Gastrocnemius medialis (tissue), 4 donors: ENCODE measurements around the gene PRDM16. TPM values are rescaled to one million over a fixed set of nuclear protein-coding genes. Genes with fewer than 3 reads are reported as not detected.

Experiments
- ATAC-seq, 2 donors: fragments of 150-250 bp; one replicate each; pipeline ENCODE4 v1.9.1; 2016
- DNase-seq, 2 donors: peaks; one replicate each; pipeline ENCODE4 v3.0.0-alpha.2; 2019
- H3K27ac ChIP-seq, 4 donors: fragments of 200-600 bp; sonication (generic); 1 replicate in 1 of 4; 2 replicates in 3 of 4; pipeline ENCODE4 v1.5.1; 2016 to 2018; ENCODE audit warnings: mild to moderate bottlenecking in 2 of 4, moderate library complexity in 1 of 4
- H3K27me3 ChIP-seq, 3 donors: fragments of 200-600 bp; sonication (generic) in 2 of 3; 1 replicate in 1 of 3; 2 replicates in 2 of 3; pipeline versions ENCODE4 v1.5.1 to v1.6.0; 2016 to 2019; ENCODE audit warnings: mild to moderate bottlenecking in 1 of 3, moderate library complexity in 1 of 3
- H3K36me3 ChIP-seq, 2 donors: fragments of 200-600 bp; sonication (generic) in 1 of 2; one replicate each; pipeline ENCODE4 v1.5.1; 2017 to 2018
- H3K4me1 ChIP-seq, 2 donors: fragments of 200-600 bp; sonication (generic) in 1 of 2; one replicate each; pipeline ENCODE4 v1.5.1; 2016 to 2017; ENCODE audit warnings: mild to moderate bottlenecking in 2 of 2
- H3K4me3 ChIP-seq, 4 donors: fragments of 200-600 bp; sonication (generic) in 3 of 4; 1 replicate in 1 of 4; 2 replicates in 3 of 4; pipeline ENCODE4 v1.5.1; 2016 to 2019; ENCODE audit warnings: mild to moderate bottlenecking in 2 of 4
- H3K9me3 ChIP-seq, 3 donors: fragments of 200-600 bp; sonication (generic) in 2 of 3; 1 replicate in 1 of 3; 2 replicates in 2 of 3; pipeline ENCODE4 v1.5.1; 2016 to 2019
- POLR2A ChIP-seq, 2 donors: fragments of 450-650 bp; IDR thresholded peaks; one replicate each; pipeline ENCODE4 v1.6.1; 2017; ENCODE audit warnings: antibody characterized with exemption in 2 of 2, mild to moderate bottlenecking in 2 of 2, moderate library complexity in 2 of 2
- in situ Hi-C, 4 donors: fragments of 200-750 bp; cut with MboI; loops; one replicate each; pipeline versions ENCODE4 v1.15.0 to v1.8.0; 2017; ENCODE audit warnings: low sequenced_read_pairs in 4 of 4
- intact Hi-C: fragments of 100-400 bp; cut with DNase I; formaldehyde crosslinking; loops from one replicate; pipeline ENCODE4 v1.15.1; 2023; ENCODE audit warnings: low total_unique reads
- total RNA-seq, 4 donors: library from RNA; depleted of rRNA; stranded (reverse); fragments of >200 nt; gene quantifications; one replicate each; pipeline versions ENCODE4 v1.1.0 to v1.2.3, GENCODE V29; 2016
- TF ChIP-seq, protein P1 (sequence below), 5 experiments: fragments of 450-650 bp in 3 of 5; fragments of 200-600 bp in 2 of 5; sonication (generic) in 2 of 5; IDR thresholded peaks in 4 of 5; conservative IDR thresholded peaks in 1 of 5; 1 replicate in 4 of 5; 2 replicates in 1 of 5; pipeline ENCODE4 v1.5.1; 2016 to 2019; ENCODE audit warnings: antibody characterized with exemption in 5 of 5, mild to moderate bottlenecking in 3 of 5, moderate library complexity in 3 of 5

The PRDM16 gene
- total RNA-seq, 4 donors from 2014 or later, result 0.03 to 0.19 (median 0.17) TPM

DNA sequence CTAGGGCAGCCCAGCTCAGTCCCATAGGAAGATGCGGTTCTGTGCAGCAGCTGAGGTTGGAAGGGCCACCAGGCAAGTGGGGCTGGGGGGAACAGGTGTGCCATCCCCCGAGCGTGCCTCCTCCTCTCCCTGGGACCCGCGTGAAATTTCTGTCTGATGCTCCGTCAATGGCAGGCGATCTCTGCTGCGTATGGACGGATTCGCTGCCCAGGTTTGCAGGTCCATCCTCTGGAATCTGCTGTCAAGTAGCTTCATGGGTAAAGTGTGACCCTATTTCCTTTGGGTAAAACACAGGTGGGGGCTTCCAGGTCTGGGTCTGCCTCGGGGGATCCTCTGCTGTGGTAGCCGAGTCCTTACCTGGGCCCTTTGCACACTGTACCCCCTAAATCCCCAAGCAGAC lies 270.9 kb downstream of the PRDM16 start:
- no peaks in the 10 kb centered on the region for H3K36me3 ChIP-seq
- DNase-seq (no peak), ATAC-seq (no peak)
- H3K27ac ChIP-seq, result no peak overlapping the region
- H3K27me3 ChIP-seq, result peaks cover 0 to 14% (median 13%) of the 10 kb centered on the region in 3 donors
- TF ChIP-seq, protein P1, sequence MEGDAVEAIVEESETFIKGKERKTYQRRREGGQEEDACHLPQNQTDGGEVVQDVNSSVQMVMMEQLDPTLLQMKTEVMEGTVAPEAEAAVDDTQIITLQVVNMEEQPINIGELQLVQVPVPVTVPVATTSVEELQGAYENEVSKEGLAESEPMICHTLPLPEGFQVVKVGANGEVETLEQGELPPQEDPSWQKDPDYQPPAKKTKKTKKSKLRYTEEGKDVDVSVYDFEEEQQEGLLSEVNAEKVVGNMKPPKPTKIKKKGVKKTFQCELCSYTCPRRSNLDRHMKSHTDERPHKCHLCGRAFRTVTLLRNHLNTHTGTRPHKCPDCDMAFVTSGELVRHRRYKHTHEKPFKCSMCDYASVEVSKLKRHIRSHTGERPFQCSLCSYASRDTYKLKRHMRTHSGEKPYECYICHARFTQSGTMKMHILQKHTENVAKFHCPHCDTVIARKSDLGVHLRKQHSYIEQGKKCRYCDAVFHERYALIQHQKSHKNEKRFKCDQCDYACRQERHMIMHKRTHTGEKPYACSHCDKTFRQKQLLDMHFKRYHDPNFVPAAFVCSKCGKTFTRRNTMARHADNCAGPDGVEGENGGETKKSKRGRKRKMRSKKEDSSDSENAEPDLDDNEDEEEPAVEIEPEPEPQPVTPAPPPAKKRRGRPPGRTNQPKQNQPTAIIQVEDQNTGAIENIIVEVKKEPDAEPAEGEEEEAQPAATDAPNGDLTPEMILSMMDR (IDR thresholded peaks at IDR 0.05 in 4 of 5, conservative IDR thresholded peaks at IDR 0.05 in 1 of 5), result no peak
- no peak for TF ChIP-seq POLR2A (IDR thresholded peaks at IDR 0.05)
- in situ Hi-C loops, result no loop called here
- no peaks in the 10 kb centered on the region for H3K4me1 ChIP-seq
- H3K4me3 ChIP-seq, result no peak overlapping the region
- intact Hi-C loops, result no loop called here
- H3K9me3 ChIP-seq, result peaks cover 0 to 7% (median 0%) of the 10 kb centered on the region in 3 donors

DNA sequence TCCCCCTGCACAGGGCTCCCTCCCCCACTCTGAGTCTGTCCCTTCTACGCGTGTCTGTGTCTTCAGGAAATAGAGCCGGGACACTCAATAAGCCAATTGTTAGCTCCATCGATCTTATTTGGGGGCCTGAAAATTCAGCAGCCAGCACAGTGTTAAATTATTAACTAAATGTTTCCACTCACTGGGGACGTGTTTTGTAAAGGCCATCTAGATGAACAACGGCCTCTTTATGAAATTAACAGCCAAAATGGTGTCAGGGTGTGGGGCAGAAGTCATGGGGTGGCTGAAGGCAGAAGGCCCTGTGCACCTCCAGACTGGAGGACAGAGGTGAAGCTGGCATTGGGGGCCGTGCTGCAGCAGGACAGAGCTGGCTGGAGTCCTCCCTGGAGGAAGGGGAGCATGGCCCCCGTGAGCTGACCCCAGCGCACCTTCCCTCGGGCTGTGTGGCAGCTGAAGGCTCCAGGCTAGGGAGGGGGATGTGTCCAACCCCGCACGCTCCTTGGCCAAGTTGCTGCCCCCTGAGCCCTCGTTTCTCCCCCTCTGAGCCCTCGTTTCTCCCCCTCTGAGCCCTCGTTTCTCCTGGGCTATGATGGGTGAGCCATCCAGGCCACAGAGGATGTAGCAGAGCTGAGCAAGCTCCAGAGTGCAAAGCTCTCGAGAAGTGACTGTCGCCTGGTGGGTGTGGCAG lies 271.7 kb downstream of the PRDM16 start:
- ATAC-seq, result no peak
- H3K9me3 ChIP-seq, result peaks cover 0 to 7% (median 0%) of the 10 kb centered on the region in 3 donors
- H3K4me3 ChIP-seq, result no peak overlapping the region
- TF ChIP-seq, protein P1 (IDR thresholded peaks at IDR 0.05 in 4 of 5, conservative IDR thresholded peaks at IDR 0.05 in 1 of 5), result no peak
- TF ChIP-seq POLR2A (IDR thresholded peaks at IDR 0.05), result no peak
- peaks cover 0 to 15% (median 13%) of the 10 kb centered on the region in 3 donors for H3K27me3 ChIP-seq
- H3K4me1 ChIP-seq, result no peaks in the 10 kb centered on the region
- DNase-seq, result no peak
- H3K36me3 ChIP-seq, result no peaks in the 10 kb centered on the region
- in situ Hi-C loops (no loop called here), intact Hi-C loops (no loop called here)
- no peak overlapping the region for H3K27ac ChIP-seq

DNA sequence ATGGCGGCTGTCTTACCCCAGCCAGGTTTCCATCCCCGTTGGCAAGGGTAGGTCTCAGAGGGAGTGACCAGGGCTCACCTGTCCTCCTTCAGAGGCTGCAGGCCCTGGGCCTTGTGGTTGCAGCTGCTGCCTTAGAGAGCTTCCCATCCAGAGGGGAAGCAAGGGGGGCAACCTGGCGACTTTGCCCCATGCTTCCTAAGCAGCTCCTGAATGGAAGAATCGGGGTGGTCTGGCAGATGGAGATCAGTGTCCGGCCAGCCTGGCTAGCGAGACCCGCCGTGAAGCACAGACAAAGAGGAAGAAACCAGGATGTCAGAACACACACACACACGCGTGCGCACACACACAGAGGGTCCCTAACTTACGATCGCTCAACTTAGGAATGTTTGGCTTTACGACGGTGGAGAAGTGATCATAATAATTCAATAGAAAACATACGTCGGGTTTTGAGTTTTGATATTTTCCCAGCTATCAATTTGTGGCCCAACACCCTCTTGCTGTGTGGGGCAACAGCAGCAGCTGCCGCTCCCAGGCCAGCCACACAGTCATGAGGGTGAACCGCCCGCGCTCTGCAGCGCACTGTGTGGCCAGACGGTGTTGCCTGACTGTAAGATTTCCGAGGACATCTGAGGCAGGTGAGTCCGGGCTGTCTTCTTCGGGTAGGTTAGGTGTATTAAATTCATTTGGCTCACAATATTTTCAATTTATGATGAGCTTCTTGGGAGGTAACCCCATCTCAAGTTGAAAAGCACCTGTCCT lies 272.4 kb downstream of the PRDM16 start:
- Histone ChIP-seq H3K4me3 (no peak overlapping the region), H3K36me3 (no peaks in the 10 kb centered on the region), H3K9me3 (peaks cover 0 to 7% (median 0%) of the 10 kb centered on the region in 3 donors), H3K27ac (no peak overlapping the region), H3K4me1 (no peaks in the 10 kb centered on the region), H3K27me3 (peaks cover 0 to 15% (median 13%) of the 10 kb centered on the region in 3 donors)
- ATAC-seq, result no peak
- intact Hi-C loops (no loop called here), in situ Hi-C loops (no loop called here)
- TF ChIP-seq, protein P1 (IDR thresholded peaks at IDR 0.05 in 4 of 5, conservative IDR thresholded peaks at IDR 0.05 in 1 of 5), result no peak
- TF ChIP-seq POLR2A (IDR thresholded peaks at IDR 0.05), result no peak
- no peak for DNase-seq

DNA sequence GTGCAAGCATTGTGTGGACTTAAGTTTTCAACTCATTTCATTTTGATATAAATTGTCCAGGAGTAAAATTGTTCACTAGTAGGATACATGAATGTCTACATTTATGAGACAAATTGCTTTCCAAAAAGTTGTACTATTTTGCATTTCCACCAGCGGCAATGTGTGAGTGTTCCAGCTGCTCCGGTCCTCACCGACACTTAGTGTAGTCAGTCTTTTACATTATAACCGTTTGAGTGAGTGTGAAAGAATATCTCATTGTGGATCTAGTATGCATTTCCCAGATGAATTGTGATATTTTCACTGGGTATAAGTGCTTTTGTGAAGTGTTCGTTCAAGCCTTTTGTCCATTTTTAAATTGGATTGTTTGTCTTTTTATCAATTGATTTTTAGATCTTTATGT lies 274.0 kb downstream of the PRDM16 start:
- H3K27ac ChIP-seq, result no peak overlapping the region
- H3K4me1 ChIP-seq, result no peaks in the 10 kb centered on the region
- intact Hi-C loops (no loop called here), in situ Hi-C loops (no loop called here)
- H3K9me3 ChIP-seq, result peaks cover 0 to 7% (median 0%) of the 10 kb centered on the region in 3 donors
- ATAC-seq (no peak), DNase-seq (no peak)
- peaks cover 0 to 15% (median 13%) of the 10 kb centered on the region in 3 donors for H3K27me3 ChIP-seq
- no peaks in the 10 kb centered on the region for H3K36me3 ChIP-seq
- TF ChIP-seq, protein P1 (IDR thresholded peaks at IDR 0.05 in 4 of 5, conservative IDR thresholded peaks at IDR 0.05 in 1 of 5), result no peak
- TF ChIP-seq POLR2A (IDR thresholded peaks at IDR 0.05), result no peak
- H3K4me3 ChIP-seq, result no peak overlapping the region
